C1 segment of cervical spinal cord (tissue), 14 donors: ENCODE results near the gene SPATA25.
"Not testable (repeated sequence)": the region's sequence is repeated elsewhere in the genome, so short reads cannot be mapped to it uniquely, and the experiment has no call there.

Source experiments
- DNase-seq, 14 donors: peaks; one replicate each; lab custom pipeline; 2025; lab: John Stamatoyannopoulos, UW

SPATA25 gene

GRCh38 chr20:45917790-45918141, 30.3 kb upstream of the SPATA25 start:
- no peak for DNase-seq

- no peak for DNase-seq
Measured at GRCh38 chr20:45913116-45913515, 25.7 kb upstream of the SPATA25 start.

- DNase-seq, result no peak
Measured at GRCh38 chr20:45912344-45912682, 24.9 kb upstream of the SPATA25 start.

DNA sequence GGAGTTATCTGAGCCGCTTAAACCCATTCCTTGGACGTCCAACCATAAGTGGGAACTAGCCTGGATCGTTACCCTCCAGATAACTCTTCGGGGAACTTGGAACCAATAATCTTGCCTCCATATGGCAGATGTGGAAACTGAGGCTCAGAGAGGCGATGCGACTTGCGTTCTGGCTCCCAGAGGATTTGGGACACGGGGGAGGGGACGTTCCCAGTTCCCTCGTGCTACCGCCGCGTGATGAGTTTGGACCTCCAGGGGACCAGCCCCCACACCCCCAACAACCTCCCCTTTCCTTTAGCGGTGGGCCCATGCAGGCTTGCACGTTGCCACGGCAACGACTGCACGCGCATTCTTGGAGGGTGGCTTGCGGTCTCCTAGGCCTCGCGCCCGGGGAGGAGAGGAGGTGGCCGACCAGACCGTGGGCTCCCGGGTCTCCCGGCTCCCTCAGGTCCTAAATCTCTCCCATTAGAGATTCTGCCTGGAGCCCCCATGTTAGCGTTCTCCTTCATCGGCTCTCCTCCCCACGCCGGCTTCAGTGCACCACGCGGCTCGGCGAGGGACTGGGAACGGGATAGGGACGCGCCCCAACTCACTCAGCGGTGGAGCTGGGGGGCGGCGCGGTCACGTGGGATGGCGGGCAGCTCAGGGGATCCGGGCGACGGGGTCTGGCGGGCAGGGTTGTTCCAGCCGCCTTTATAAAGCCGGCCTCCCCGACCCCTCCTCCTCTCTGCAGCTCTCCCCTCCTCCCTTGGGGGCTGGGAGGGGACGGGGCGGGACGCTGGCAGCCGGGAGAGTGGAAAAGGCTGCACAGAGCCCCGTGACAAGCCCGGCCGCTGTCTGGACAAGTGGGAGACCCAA, 24.3 kb upstream of the SPATA25 start, which contains the start of gene PLTP:
Gene PLTP, minus strand, starts transcription at position 670 of the 858 bp plus-strand sequence. CDS start 703 bp downstream, outside the sequence.
- peak in 12 of 14 donors; percentile 23 to 83 (median 58) for DNase-seq

DNA sequence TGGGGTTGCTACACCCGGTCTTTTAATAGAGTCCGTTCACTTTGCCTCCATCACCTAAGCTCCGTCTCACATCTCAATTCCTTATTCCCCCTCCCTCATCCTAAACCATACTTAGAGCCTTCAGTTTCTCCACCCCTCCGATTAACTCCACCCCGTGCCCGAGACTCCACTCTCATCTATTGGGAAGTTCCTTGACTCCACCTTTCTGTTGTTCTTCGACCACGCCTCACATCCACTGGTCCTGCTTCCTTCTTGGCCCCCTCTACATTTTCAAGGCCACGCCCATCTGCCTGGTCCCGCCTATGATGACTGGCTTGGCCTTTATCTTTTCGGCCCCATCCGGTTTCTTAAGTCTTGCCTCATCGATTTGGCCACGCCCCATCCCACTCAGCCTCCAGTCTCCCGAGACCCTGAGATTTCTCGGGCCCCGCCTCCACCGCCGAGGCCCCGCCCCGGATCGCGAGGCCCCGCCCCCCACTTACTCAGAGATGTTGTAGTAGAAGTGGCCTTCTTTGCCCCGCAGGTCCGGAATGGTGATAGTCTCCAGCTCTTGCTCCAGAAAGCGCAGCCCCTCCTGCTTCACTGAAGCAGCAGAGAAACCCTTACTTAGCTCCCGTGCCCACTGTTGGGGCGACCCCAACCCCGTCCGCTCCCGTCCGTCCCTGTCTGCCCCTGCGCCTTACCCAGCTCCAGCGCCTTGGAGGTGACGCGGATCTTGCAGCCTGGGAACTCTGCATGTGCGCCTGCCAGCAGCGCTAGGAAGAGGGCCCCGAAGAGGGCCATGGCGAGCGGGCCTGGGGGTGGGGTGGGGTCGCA, 23.5 kb upstream of the SPATA25 start:
- peak; percentile 14 to 91 (median 72) for DNase-seq

- no peak for DNase-seq
Measured at GRCh38 chr20:45909817-45910669, 22.6 kb upstream of the SPATA25 start.

- DNase-seq, result no peak
Measured at GRCh38 chr20:45909336-45909808, 21.9 kb upstream of the SPATA25 start.

DNA sequence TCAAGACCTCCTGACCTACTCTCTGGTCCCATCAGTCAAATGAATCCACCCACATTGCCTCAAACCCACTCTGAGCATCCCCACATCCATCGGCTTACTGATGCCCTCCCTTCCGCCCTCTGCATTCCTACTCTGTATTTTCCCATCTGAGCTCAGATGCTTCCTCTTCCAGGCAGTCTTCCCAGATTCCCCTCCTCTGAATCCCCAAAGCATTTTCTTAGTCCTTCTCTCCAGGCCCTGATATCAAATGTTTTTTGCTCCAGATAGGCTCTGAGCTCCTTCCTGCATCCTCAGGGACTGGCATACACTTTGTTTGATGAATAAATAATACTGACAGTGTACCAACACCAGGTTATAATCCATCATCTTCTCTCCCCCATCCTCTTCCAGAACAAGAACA, 20.7 kb upstream of the SPATA25 start:
- no peak for DNase-seq

- DNase-seq, result no peak
Measured at GRCh38 chr20:45907219-45907948, 20.0 kb upstream of the SPATA25 start.

DNA sequence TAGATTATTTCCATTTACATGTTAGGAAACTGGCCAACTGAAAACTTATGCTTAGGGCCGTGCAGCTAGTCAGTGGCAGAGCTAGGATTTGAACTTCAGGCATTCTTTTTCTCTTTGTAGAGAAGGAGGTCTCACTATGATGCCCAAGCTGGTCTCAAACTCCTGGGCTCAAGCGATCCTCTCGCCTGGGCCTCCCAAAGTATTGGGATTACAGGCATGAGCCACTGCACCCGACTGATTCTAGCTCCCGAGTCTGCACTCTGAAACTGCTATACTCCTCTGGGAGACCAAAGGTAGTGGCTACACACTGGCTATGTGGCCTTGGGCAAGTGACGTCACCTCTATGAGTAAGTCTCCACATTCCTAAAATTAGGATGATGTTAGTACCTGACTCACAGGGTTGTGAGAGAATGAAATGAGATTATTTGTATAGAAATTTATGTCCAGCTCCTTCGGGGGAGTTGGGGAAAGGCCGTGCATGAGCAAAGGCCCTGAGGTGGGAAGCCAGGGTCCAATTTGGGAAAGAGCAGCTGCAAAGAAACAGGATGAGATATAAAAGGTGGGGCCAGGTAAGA, 18.2 kb upstream of the SPATA25 start:
- no peak for DNase-seq

GRCh38 chr20:45904583-45905504, 17.4 kb upstream of the SPATA25 start:
- DNase-seq, result no peak

DNA sequence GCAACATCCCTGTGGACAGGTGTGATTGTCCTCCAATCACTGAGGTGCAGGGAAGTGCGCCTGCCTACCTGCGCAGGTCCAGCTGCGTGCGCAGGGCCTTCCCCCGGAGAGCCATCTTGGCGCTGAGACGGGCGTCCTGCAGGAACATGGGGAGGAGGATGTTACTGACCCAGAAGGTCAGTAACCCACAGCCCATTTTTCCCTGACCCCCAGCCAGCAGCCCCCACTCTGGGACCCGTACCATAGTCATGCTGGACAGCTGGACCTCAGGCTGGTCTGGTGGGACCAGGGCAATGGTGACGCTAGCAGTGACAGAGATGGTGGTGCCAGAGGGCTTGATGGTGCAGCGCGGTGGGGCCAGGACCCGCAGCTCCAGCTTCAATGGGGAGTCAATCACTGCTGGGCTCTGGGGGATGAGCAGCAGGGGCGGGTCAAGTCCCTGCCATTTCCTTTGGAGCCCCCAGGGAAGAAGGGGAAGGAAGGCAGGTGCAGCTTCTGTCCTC, 14.8 kb upstream of the SPATA25 start:
- DNase-seq, result no peak

DNA sequence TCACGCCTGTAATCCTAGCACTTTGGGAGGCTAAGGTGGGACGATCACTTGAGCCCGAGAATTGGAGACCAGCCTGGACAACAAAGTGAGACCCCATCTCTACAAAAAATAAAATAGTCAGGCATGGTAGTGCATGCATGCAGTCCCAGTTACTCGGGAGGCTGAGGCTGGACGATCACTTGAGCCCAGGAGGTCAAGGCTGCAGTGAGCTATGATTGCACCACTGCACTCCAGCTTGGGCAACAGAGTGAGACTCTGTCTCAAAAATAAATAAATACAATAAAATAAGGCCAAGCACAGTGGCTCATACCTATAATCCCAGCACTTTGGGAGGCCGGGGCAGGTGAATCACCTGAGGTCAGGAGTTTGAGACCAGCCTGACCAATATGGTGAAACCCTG, 13.9 kb upstream of the SPATA25 start:
- DNase-seq, result not testable (repeated sequence)

- no peak for DNase-seq
Measured at GRCh38 chr20:45899046-45899835, 11.8 kb upstream of the SPATA25 start.

- DNase-seq, result no peak
Measured at GRCh38 chr20:45898285-45898684, 10.9 kb upstream of the SPATA25 start.

DNA sequence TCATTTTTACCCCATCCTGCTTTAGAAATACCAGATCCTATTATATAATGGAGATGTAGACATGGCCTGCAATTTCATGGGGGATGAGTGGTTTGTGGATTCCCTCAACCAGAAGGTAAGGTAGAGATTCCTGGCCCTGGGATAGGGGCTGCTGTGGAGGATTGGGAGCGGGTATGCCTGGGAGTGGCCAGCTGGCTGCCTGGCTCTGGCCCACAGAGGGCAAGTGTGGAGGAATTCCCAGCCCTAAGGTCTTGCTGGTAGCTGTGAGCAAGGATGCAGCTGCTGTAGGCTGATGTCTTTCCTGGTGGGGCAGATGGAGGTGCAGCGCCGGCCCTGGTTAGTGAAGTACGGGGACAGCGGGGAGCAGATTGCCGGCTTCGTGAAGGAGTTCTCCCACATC, 10.3 kb upstream of the SPATA25 start:
- no peak for DNase-seq

DNA sequence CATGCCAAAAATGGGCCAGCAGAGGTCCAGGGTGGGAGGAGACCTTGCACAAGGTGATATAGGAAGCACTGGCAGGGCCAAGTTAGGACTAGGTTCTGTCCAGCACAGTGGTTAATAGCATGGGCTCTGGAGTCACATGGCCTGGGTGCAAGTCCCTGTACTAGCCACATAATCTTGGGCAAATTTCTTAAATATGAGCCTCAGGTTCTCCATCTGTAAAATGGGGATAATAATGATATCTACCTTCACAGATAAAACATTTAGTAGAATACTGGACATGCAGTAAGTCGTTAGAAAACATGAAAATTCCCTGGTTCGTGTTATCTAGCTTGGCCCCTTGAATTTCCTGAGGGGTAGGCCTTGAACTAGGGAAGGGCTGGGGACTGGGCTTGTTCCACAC, 9.9 kb upstream of the SPATA25 start:
- DNase-seq, result no peak

DNA sequence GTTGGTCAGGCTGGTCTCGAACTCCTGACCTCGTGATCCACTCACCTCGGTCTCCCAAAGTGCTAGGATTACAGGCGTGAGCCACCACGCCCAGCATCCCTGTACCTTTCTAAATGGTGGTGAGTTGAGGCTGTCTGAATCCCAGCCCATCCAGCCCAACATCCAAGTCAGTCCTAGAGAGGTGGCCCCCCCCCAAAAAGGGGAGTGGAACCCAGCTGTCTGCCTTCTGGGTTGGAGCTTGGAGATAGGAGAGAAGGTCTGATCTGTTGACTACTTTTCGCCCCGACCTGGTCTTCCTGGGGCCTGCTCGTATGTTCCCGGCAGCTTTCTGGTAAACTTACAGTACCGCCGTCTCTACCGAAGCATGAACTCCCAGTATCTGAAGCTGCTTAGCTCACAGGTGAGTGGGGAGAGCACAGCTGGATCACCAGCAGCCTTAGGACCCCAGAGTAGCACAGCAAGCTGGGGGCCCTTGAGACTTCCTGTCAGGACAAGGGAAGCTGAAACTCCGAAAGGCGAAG, 9.3 kb upstream of the SPATA25 start:
- no peak for DNase-seq
